Heart left ventricle (tissue), 11 donors: Measurements from ENCODE around the gene MYCL. TPM values are rescaled to one million over a fixed set of nuclear protein-coding genes. Genes with fewer than 3 reads are reported as not detected.

Source experiments
- polyA plus RNA-seq, 2 donors: library from polyadenylated mRNA; stranded (reverse); fragments of 200-250 nt; gene quantifications; one replicate each; pipeline ENCODE4 v1.2.3, GENCODE V29; 2013
- total RNA-seq, 9 donors: library from RNA; depleted of rRNA in 2 of 9; stranded (reverse); fragments of >200 nt in 2 of 9; fragmentation: NEBNext Ultra II Directional in 3 of 9; extraction: Animal tissue kit (Norgen Biotek cat#: 25700) in 3 of 9; gene quantifications; one replicate each; pipeline versions ENCODE4 v1.1.0 to v1.2.4, GENCODE V29; 2016 to 2023
- donor health status: ischemic (EF 13 %, LVEDD 7.1; RV severe dilation, severe dysfunction).
- donor health status: healthy with polysubstance abuse.
- donor health status: DM: no; HTN: yes; CAD: no.
- donor health status: DM: no; HTN: no; CAD: no.
- donor health status: ischemic (EF 25% LVEDD 5.7; RV mildly dilated, moderate dysfunction).
- donor health status: healthy.
- donor health status: DM: yes; HTN: yes; CAD: no.
- donor health status: PGD.
- donor health status: nonischemic (EF 23%, LVEDD 6.1; RV moderate dilation, normal function).

Gene MYCL
- total and polyA plus RNA-seq, 11 donors: 0.15 to 3.0 (median 0.60) TPM

Other genes starting within 250 kb of the MYCL start
- gene NT5C1A, start 229.8 kb downstream of the MYCL start, total RNA-seq: 10 to 100 TPM in 8 of 9 donors, 1 to 10 TPM in 1; 3.3 to 46.6 (median 23.8) TPM
- 1 to 10 TPM; 2.0 to 2.2 TPM for gene NT5C1A, start 229.8 kb downstream of the MYCL start, polyA plus RNA-seq
- gene HPCAL4, start 210.5 kb downstream of the MYCL start, total RNA-seq: 1 to 10 TPM in 1 of 9 donors, under 1 TPM in 8; 0.12 to 1.2 (median 0.39) TPM
- gene HPCAL4, start 210.5 kb downstream of the MYCL start, polyA plus RNA-seq: under 1 TPM; 0.46 to 0.69 TPM
- 10 to 100 TPM; 22.2 to 33.3 (median 27.9) TPM for gene PPIE, start 163.0 kb downstream of the MYCL start, total RNA-seq
- 10 to 100 TPM; 33.7 to 45.3 TPM for gene PPIE, start 163.0 kb downstream of the MYCL start, polyA plus RNA-seq
- 1 to 10 TPM in 8 of 9 donors, under 1 TPM in 1; 0.75 to 7.5 (median 2.7) TPM for gene OXCT2, start 130.6 kb downstream of the MYCL start, total RNA-seq
- 1 to 10 TPM; 1.3 to 5.0 TPM for gene OXCT2, start 130.6 kb downstream of the MYCL start, polyA plus RNA-seq
- gene BMP8B, start 113.1 kb downstream of the MYCL start, total RNA-seq: under 1 TPM; 0.19 to 0.68 (median 0.53) TPM
- under 1 TPM; 0.08 to 0.19 TPM for gene BMP8B, start 113.1 kb downstream of the MYCL start, polyA plus RNA-seq
- 10 to 100 TPM; 15.0 to 19.0 (median 17.2) TPM for gene TRIT1, start 18.4 kb downstream of the MYCL start, total RNA-seq
- 10 to 100 TPM; 13.6 to 14.0 TPM for gene TRIT1, start 18.4 kb downstream of the MYCL start, polyA plus RNA-seq
- 1 to 10 TPM in 4 of 9 donors, under 1 TPM in 5; 0.23 to 4.2 (median 0.96) TPM for gene MFSD2A, start 53.2 kb upstream of the MYCL start, total RNA-seq
- gene MFSD2A, start 53.2 kb upstream of the MYCL start, polyA plus RNA-seq: 10 to 100 TPM in 1 of 2 donors, under 1 TPM in 1; 0.11 to 12.7 TPM
- gene CAP1, start 138.8 kb upstream of the MYCL start, total RNA-seq: 100 to 1,000 TPM in 3 of 9 donors, 10 to 100 TPM in 6; 52.1 to 249 (median 69.9) TPM
- gene CAP1, start 138.8 kb upstream of the MYCL start, polyA plus RNA-seq: 100 to 1,000 TPM in 1 of 2 donors, 10 to 100 TPM in 1; 23.8 to 118 TPM
- 100 to 1,000 TPM in 1 of 9 donors, 10 to 100 TPM in 8; 22.8 to 106 (median 38.6) TPM for gene PPT1, start 195.3 kb upstream of the MYCL start, total RNA-seq
- gene PPT1, start 195.3 kb upstream of the MYCL start, polyA plus RNA-seq: 10 to 100 TPM; 32.0 to 47.9 TPM